ENCODE results near the gene HS3ST5. TPM values are rescaled to one million over a fixed set of nuclear protein-coding genes. Genes with fewer than 3 reads are reported as not detected.

HS3ST5 gene
- total RNA-seq, 1 experiment from 2014 or later, result not detected

DNA sequence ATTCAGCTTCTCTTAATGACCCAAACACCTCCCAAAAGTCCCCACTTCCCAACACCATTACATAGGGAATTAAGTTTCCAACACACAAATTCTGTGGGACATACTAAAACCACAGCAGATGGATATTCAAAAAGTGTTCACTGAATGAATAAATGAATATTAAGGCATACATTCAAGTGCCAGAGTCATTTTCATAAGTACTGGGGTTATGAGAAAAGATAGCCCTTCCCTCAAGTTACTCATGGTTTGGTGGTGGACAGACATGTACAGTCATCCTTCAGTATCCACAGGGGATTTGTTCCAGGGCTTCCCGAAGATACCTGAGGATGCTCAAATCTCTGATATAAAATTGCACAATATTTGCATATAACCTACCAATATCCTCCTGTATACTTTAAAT, 50.4 kb downstream of the HS3ST5 start:
- CTCF ChIA-PET, result interaction anchor here (1.4 kb wide), 1 partner anchor 12 kb away, joined by 5 read pairs; no protein-coding TSS in a partner anchor

More for the DNA sequence above, 50.4 kb downstream of the HS3ST5 start:
- Histone ChIP-seq H3K9me3 (ENCODE audit: control insufficient read depth in 1 of 2, insufficient read depth in 1 of 2, low read depth in 1 of 2, low read length in 2 of 2) (no peaks in the 10 kb centered on the region), H2AFZ (ENCODE audit: low read depth, low read length, poor library complexity, severe bottlenecking) (no peak overlapping the region), H3K27me3 (ENCODE audit: insufficient read depth, low read length) (peaks cover 26% of the 10 kb centered on the region), H3K79me2 (ENCODE audit: insufficient read depth, low read length) (no peaks in the 10 kb centered on the region), H3K9ac (ENCODE audit: low read length) (no peak overlapping the region), H3K4me2 (ENCODE audit: low read length) (no peak overlapping the region), H3K4me3 (replicated peaks in 1 of 2; ENCODE audit: low read depth in 1 of 2, low read length in 2 of 2) (no peak overlapping the region), H3K9me2 (ENCODE audit: insufficient read depth) (no peaks in the 10 kb centered on the region), H4K20me1 (ENCODE audit: insufficient read depth) (no peaks in the 10 kb centered on the region; the same call in 1 of the 2 replicates), H3K27ac (ENCODE audit: low read depth, low read length) (no peak overlapping the region), H3K36me3 (ENCODE audit: control insufficient read depth in 1 of 2, insufficient read depth in 2 of 2, low read length in 2 of 2) (no peaks in the 10 kb centered on the region), H3K4me1 (ENCODE audit: control insufficient read depth in 1 of 2, insufficient read depth in 2 of 2, low read length in 2 of 2) (no peaks in the 10 kb centered on the region)
- POLR2A ChIA-PET, result no interaction called here
- no peak for DNase-seq (ENCODE audit: low read depth, low spot score)
- no peak for ATAC-seq
- no TSS peak for BruUV-seq (replicated peaks)
- RAD21 ChIA-PET (ENCODE audit: low non-redundant PET in 1 of 2, low total read pairs in 2 of 2, uncharacterized antibody in 2 of 2, unreplicated experiment in 2 of 2), result no interaction called here
- intact Hi-C loops (cut with micrococcal nuclease), result no loop called here
- TF ChIP-seq, protein P1, sequence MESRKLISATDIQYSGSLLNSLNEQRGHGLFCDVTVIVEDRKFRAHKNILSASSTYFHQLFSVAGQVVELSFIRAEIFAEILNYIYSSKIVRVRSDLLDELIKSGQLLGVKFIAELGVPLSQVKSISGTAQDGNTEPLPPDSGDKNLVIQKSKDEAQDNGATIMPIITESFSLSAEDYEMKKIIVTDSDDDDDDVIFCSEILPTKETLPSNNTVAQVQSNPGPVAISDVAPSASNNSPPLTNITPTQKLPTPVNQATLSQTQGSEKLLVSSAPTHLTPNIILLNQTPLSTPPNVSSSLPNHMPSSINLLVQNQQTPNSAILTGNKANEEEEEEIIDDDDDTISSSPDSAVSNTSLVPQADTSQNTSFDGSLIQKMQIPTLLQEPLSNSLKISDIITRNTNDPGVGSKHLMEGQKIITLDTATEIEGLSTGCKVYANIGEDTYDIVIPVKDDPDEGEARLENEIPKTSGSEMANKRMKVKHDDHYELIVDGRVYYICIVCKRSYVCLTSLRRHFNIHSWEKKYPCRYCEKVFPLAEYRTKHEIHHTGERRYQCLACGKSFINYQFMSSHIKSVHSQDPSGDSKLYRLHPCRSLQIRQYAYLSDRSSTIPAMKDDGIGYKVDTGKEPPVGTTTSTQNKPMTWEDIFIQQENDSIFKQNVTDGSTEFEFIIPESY (IDR thresholded peaks at IDR 0.05; ENCODE audit: extremely low read depth, insufficient replicate concordance, low read length), result no peak
- no peak for TF ChIP-seq TCF7L2 (IDR thresholded peaks at IDR 0.05; ENCODE audit: borderline replicate concordance, extremely low read depth, insufficient read depth, insufficient read length)
- TF ChIP-seq, protein P2, sequence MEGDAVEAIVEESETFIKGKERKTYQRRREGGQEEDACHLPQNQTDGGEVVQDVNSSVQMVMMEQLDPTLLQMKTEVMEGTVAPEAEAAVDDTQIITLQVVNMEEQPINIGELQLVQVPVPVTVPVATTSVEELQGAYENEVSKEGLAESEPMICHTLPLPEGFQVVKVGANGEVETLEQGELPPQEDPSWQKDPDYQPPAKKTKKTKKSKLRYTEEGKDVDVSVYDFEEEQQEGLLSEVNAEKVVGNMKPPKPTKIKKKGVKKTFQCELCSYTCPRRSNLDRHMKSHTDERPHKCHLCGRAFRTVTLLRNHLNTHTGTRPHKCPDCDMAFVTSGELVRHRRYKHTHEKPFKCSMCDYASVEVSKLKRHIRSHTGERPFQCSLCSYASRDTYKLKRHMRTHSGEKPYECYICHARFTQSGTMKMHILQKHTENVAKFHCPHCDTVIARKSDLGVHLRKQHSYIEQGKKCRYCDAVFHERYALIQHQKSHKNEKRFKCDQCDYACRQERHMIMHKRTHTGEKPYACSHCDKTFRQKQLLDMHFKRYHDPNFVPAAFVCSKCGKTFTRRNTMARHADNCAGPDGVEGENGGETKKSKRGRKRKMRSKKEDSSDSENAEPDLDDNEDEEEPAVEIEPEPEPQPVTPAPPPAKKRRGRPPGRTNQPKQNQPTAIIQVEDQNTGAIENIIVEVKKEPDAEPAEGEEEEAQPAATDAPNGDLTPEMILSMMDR (IDR thresholded peaks at IDR 0.05 in 2 of 3, conservative IDR thresholded peaks at IDR 0.05 in 1 of 3; ENCODE audit: borderline replicate concordance in 1 of 3, insufficient read depth in 1 of 3, low read depth in 2 of 3, low read length in 2 of 3), result no peak
- TF ChIP-seq, protein P3, sequence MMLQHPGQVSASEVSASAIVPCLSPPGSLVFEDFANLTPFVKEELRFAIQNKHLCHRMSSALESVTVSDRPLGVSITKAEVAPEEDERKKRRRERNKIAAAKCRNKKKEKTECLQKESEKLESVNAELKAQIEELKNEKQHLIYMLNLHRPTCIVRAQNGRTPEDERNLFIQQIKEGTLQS (IDR thresholded peaks at IDR 0.05), result no peak
- TF ChIP-seq FOSL1 (IDR thresholded peaks at IDR 0.05; ENCODE audit: low read depth), result no peak
- no peak for TF ChIP-seq ELF1 (IDR thresholded peaks at IDR 0.05; ENCODE audit: borderline replicate concordance, low read depth)
- no peak for TF ChIP-seq RAD21 (IDR thresholded peaks at IDR 0.05; ENCODE audit: low read depth)
- no peak for TF ChIP-seq CBX3 (IDR thresholded peaks at IDR 0.05; ENCODE audit: low read depth)
- no peak for TF ChIP-seq EZH2 (IDR thresholded peaks at IDR 0.05)

Measured in HCT116 (cell line).